Measurements from ENCODE around the gene PEMT.

The PEMT gene

GRCh38 chr17:17536702-17537101 lies 54.8 kb downstream of the PEMT start:
- no peak for DNase-seq (ENCODE audit: low read depth in 3 of 3)

- no peak for DNase-seq (ENCODE audit: low read depth in 3 of 3)
These were observed 55.6 kb downstream of the PEMT start for GRCh38 chr17:17535957-17536356.

- no peak for DNase-seq (ENCODE audit: low read depth in 3 of 3)
These were observed 57.5 kb downstream of the PEMT start for GRCh38 chr17:17533901-17534441.

DNA sequence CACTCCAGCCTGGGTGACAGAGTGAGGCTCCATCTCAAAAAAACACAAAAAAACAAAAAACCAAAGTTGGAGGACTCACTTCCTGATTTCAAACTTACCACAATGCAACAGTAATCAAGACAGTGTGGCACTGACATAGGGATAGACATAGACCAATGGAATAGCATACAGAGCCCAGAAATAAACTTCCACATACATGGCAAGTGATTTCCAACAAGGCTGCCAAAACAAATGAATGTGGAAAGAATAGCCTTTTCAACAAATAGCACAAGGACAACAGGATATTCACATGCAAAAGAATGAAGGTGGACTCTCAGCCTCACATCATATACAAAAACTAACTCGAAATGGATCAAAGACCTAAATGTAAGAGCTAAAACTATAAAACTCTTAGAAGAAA lies 58.5 kb downstream of the PEMT start:
- no peak for DNase-seq (ENCODE audit: low read depth in 3 of 3)

DNA sequence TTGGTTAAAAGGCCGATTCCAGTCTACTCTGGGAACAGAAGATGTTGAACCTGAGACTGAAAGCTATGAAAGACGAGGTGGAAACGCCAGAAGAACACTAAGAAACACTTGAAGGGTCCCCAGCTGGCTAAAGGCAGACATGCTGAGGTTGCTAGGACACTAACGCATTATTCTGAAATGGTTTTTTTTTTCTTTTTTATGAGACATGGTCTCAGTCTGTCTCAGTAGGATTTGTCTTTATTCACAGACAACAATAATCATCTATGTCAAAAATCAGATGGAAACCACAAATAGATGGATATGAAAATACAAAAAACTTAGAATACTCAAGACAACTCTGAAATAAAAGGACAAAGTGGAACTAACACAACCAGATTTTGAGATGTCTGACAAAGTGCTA lies 60.4 kb downstream of the PEMT start:
- no peak for DNase-seq (ENCODE audit: low read depth in 3 of 3)

DNA sequence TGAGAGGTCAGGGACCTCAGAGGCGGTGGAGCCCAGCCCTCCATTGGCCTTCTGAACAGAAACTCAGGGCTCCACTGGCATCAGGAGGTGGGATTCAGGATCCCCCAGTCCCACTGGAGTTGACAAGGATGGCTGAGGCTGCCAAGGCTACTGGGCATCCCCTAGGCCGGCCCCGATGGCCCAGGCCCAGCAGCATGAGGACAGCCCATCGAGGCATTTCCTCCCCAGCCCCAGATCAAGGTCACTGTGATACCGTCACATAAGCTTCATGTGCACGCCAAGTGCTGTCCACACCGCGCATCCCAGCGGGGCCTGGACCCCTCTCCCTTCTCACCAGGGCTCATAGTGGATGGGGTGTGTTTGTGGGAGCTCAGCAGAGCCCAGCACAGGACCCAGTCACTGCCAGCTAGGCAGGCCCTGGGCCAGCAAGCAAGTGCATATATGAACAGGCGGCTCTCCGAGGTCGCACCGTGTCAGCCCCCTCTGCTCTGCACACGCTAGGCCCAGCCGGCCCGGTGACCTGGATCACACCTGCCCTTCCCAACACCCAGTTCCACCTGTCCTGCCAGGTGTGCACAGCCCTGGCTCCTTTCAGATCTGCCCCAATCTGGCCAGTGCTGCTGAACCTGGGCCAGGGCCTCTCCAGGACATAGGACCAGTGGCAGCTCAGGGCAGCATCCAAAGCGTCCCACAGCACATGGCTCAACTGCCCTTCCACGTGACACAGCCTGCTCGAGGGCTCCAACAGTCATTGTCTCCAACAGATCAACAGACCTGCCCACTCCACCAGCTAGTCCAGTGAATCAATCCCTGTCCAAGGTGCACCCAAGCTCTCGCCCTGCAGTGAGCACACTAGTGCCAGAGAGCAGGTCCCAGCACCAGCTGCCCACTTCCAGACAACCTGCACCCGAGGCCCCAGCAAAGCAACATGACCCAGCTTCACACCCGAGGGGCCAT lies 62.5 kb downstream of the PEMT start:
- no peak for DNase-seq (ENCODE audit: low read depth in 3 of 3)

- no peak for DNase-seq (ENCODE audit: low read depth in 3 of 3)
These were observed 63.5 kb downstream of the PEMT start for GRCh38 chr17:17527956-17528500.

DNA sequence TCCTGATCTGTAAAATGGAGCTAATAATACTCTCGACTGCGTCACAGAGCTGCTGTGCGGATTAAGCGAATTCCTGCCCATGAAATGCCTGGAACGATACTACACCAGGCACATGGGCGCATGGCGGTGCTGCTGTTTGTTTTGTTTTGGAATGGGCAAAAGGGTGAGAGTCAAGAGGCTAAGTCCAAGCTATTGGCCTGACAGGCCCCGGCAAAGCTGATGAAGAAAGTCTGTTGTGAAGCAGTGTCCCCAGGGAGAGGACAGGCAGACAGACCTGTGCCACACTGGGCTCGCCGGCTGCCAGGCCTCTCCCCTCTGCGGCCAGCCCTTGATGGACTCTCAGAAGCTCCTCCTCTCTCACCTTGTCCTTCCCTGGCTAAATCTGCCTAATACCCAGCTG lies 64.0 kb downstream of the PEMT start:
- DNase-seq (ENCODE audit: low read depth in 3 of 3) = no peak

DNA sequence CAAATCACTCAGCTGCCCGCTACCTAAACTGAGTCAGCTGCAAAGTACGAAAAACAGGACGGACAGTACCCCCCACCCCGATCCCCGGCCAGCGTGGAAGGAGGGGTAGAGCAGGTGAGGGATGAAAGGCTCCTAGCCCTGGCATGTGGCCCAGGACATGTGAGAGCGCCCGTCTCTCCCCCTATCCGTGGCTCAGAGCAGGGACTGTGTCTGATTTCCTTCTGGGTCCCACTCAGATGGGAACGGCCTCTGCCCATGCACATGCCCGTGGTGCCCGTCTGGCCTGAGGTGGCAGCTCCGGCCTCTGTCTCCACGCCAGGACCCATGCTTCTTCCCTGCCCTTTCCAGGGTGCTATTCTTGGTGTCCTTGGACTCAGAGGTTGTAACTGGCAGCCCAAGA lies 65.1 kb downstream of the PEMT start:
- DNase-seq (ENCODE audit: low read depth in 3 of 3) = no peak

DNA sequence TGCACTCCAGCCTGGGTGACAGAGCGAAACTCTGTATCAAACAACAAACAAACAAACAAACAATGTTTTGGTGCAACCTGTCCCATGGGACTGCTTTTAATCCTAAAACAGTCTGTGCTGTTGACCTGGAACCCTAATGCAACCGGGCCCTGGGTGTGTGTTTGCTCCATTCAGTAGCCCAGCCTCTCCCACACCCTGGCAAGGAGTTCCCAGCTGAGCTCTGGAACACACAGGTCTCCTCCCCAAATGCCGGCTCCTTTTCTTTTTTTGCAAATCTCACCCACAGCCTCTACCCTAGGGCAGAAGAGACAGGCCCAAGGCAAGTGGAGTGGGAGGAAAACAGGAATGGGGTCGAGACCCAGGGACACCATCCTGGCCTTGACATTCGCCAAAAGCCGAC lies 65.6 kb downstream of the PEMT start:
- no peak for DNase-seq (ENCODE audit: low read depth in 3 of 3)

DNA sequence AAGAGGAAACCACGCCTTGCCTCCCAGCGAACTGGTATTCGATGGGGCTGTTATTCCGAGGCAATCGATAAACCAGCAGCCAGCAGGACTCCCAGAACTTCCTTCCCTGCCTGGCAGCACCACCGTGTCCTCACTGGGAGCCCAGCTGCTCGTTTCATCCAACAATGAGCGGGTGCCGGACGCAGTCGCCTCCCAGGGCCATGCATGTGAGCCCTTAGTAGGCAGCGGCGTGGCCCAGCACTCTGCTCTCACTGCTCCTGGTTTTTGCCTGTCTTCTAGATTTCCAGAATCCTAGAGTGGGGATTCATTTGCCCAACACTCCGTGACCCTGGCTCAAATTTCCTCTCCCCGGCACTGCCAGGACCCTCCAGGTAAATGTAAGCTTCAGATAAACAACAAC lies 66.2 kb downstream of the PEMT start:
- DNase-seq (ENCODE audit: low read depth in 3 of 3) = no peak

DNA sequence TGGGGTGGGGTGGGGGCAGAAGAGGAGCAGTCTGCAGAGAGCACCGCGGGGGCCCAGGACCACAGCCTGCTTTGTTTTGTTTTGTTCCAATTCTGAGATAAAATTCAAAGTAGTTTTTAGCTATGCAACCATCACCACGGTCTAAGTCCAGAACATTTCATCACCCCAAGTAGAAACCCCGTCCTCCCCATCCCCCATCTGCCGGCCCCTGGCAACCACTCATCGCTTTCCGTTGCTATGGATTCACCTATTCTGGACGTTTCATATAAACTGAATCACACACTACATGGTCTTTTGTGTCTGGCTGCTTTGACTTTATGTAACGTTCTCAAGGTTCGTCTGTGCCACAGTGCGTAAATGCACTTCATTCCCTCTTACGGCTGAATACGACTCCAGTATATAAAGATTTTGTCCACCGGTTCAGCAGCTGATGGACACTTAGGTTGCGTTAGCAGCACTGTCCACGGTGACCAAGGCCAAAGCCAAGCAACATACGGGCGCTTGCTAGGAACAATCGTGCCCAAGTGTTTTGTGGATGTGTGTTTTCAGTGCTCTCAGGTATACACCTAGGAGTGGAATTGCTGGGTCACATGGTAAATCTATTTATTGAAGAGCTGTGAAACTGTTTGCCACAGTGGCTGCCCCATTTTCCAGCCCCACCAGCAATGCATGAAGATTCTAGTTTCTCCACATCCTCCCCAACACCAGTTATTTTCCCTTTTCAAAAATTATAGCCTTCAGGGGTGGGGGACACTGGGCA lies 67.6 kb downstream of the PEMT start:
- DNase-seq (ENCODE audit: low read depth in 3 of 3) = no peak

- DNase-seq (ENCODE audit: low read depth in 3 of 3) = no peak
These were observed 68.3 kb downstream of the PEMT start for GRCh38 chr17:17523001-17523730.

DNA sequence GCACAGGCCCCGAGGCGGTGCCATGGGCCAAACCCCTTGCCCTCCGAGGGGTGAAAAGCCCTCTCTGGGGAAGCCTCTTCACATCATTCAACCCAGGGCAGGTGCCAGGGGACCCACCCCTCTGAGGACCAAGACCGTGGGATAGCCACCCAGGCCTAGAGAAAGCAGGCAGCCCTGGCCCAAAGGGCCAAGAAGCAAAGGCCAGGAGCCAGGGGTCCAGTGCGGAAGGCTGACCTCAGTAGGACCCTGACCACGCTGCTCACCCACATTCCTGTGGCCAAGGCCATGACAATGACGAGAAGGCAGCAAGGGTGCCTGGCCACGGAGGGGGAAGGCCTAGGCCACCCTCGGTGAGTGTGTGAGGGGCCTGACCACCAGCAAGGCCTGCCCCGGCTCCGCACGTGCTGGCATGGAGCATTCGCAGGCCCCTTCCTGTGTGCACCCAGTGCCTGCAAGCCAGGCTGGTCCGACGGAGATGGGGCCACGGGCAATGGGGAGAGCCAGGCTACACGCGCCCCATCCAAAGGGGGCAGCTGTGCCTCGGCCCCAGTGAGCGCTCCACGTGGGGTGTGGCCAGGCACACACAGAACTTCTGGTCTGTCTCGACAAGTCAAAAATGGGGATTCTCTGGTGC lies 70.8 kb downstream of the PEMT start:
- DNase-seq (ENCODE audit: low read depth in 3 of 3) = no peak

GRCh38 chr17:17519886-17520285 lies 71.6 kb downstream of the PEMT start:
- DNase-seq (ENCODE audit: low read depth in 3 of 3) = no peak

DNA sequence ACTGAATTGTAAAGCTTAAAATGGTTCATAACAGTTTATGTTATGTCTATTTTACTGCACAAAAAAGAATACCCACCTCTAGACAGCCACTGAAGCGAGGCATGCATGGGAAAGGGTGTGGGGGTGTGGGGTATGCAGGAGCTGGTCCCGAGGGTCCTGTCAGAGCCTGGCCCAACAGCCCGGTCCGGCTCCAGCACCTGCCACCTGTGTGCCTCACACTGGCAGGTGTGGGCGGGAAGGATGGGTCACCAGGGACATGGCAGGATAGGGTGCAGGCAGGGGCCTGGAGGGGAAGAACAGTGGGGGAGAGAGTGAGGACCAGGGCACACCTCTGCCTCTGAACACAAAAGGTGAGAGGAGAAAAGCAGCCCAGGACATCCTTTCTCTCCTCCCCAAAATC lies 72.6 kb downstream of the PEMT start:
- DNase-seq (ENCODE audit: low read depth in 3 of 3) = no peak

DNA sequence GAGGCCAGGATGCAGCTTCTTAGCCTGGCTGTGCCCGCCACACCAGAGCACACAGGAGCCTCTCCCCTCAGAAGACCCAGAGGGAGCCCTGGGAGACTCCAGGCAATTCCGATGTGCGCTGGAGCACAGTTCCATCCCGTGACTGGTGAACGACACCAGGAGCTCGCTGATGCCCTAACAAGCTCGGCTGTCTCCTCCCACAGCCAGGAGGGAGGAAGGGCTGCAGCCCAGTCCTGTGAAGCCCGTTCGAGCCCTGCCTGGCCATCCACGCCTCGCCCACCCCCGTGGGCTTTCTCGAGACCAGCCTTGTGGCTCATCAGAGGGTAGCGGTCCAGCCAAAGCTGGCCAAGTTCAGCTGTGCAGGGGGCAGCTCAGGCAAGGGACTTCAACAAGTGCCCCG lies 73.5 kb downstream of the PEMT start:
- DNase-seq (ENCODE audit: low read depth in 3 of 3) = no peak

GRCh38 chr17:17516941-17517720 lies 74.4 kb downstream of the PEMT start:
- DNase-seq (ENCODE audit: low read depth in 3 of 3) = no peak

DNA sequence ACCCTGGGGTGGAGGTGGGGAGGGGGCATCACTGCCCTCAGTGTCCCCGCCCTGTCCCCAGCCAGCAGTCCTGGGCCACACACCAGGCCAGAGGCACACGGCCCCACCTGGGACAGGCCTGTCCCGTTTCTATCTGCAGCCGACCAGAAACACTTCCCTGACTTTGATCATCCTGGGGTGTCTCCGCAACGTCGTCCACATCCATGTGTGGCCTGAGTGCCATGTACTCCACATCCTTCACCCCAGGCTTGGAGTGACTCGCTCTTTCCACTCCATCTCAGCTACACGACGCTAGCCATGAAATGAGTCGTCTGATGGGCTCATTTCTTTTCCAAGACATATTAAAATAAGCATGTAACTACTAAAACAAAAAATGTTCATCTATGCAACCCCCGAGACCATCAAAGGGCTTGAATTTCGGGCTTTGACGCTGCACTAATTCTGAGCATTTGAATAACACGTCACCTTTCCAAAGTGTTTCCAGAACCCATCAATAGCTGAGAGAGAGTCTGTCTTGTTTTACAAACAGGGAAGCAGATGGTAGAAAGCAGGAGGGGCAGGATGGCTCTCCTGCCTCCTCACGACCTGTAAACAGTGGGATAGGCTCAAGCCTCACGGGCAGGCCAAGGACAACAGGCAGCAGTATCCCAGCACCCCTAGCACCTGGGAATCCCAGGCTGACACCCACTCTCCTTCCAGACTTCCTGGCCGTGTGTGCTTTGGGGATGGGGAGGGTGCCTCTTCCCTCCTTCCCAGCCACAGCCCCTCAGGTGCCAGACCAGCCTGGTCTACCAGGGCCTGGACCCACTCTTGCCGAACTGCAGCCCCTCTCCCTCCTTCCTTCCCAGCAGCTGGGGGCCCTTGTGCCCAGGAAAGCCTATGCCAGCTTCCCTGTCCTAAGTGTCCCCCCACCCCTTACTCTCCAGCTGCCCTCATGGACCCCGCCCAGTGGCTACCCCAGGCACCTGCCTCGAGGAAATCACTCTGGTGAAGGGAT lies 75.3 kb downstream of the PEMT start:
- DNase-seq (ENCODE audit: low read depth in 3 of 3) = no peak

Data from stimulated activated CD4-positive, alpha-beta T cell treated with anti-CD3 and anti-CD28 coated beads, TNF-alpha, amount 100 ng/mL, for 24 hours (primary cell).